M059J (cell line): Measurements from ENCODE around the gene RNF224. TPM values are rescaled to one million over a fixed set of nuclear protein-coding genes. Genes with fewer than 3 reads are reported as not detected.

ENCODE experiments used
- DNase-seq: peaks from one replicate; pipeline ENCODE4 v3.0.0-alpha.2; 2012; ENCODE audit warnings: low read depth
- total RNA-seq: library from RNA; depleted of rRNA; stranded (reverse); fragments of >200 nt; shearing (Covaris generic); gene quantifications from 2 replicates; pipeline ENCODE4 v1.2.3, GENCODE V29; 2014

RNF224 gene
- total RNA-seq, 1 experiment from 2014 or later, result not detected

GRCh38 chr9:137215196-137215986 is 11.9 kb upstream of the RNF224 start:
- no peak for DNase-seq

- DNase-seq, result no peak
Observed at GRCh38 chr9:137216188-137216965, 10.9 kb upstream of the RNF224 start.

GRCh38 chr9:137217276-137218211 is 9.8 kb upstream of the RNF224 start:
- no peak for DNase-seq

GRCh38 chr9:137218212-137218753 is 9.0 kb upstream of the RNF224 start:
- DNase-seq, result no peak

- DNase-seq, result peak; percentile 59
Observed at GRCh38 chr9:137218754-137219271, 8.5 kb upstream of the RNF224 start.

- no peak for DNase-seq
Observed at GRCh38 chr9:137219757-137220316, 7.5 kb upstream of the RNF224 start.

GRCh38 chr9:137220317-137221094 is 6.8 kb upstream of the RNF224 start:
- DNase-seq, result no peak

- no peak for DNase-seq
Observed at GRCh38 chr9:137221095-137221505, 6.2 kb upstream of the RNF224 start.

GRCh38 chr9:137221506-137222111 is 5.7 kb upstream of the RNF224 start:
- DNase-seq, result no peak

GRCh38 chr9:137222190-137223077 is 4.9 kb upstream of the RNF224 start, which contains the start of gene RNF208:
TSS of gene RNF208 (minus strand) at chr9:137222240. CDS start at chr9:137221212, 1,028 bp downstream.
- no peak for DNase-seq

- peak; percentile 98 for DNase-seq
Observed at GRCh38 chr9:137223078-137223970, 4.0 kb upstream of the RNF224 start.

- no peak for DNase-seq
Observed at GRCh38 chr9:137224830-137225694, 2.2 kb upstream of the RNF224 start, which contains the start of gene CYSRT1. TSS of gene CYSRT1 (plus strand) at chr9:137225174. CDS start at chr9:137225622, 448 bp downstream.

GRCh38 chr9:137225699-137226331 is 1.5 kb upstream of the RNF224 start:
- no peak for DNase-seq

- peak; percentile 84 for DNase-seq
Observed at GRCh38 chr9:137226338-137227053, 806 bp upstream of the RNF224 start.

- DNase-seq, result no peak
Observed at GRCh38 chr9:137227853-137228505, 677 bp downstream of the RNF224 start.
